22Rv1 (cell line): Measurements from ENCODE around the gene SARDH.

Source experiments
- H3K27ac ChIP-seq: fragments of 450-650 bp; 2 replicates; pipeline ENCODE4 v1.5.1; 2017
- CTCF ChIP-seq: fragments of 450-650 bp; IDR thresholded peaks from 2 replicates; pipeline ENCODE4 v1.5.1; 2017; ENCODE audit warnings: mild to moderate bottlenecking
- ZFX ChIP-seq: fragments of 450-650 bp; IDR thresholded peaks from 2 replicates; pipeline ENCODE4 v1.6.1; 2017; ENCODE audit warnings: antibody characterized with exemption, borderline replicate concordance

SARDH gene

GRCh38 chr9:133773889-133774655 lies 35.9 kb upstream of the SARDH start:
- TF ChIP-seq CTCF, result no peak
- TF ChIP-seq ZFX, result no peak

GRCh38 chr9:133772581-133772980 lies 34.4 kb upstream of the SARDH start:
- H3K27ac ChIP-seq, result no peak overlapping the region
- TF ChIP-seq ZFX, result no peak
- no peak for TF ChIP-seq CTCF

More at GRCh38 chr9:133773889-133774655, 35.9 kb upstream of the SARDH start:
- no peak overlapping the region for H3K27ac ChIP-seq

GRCh38 chr9:133771486-133772482 lies 33.6 kb upstream of the SARDH start:
- TF ChIP-seq ZFX (no peak), CTCF (no peak)
- no peak overlapping the region for H3K27ac ChIP-seq

- no peak overlapping the region for H3K27ac ChIP-seq
- TF ChIP-seq ZFX (no peak), CTCF (no peak)
Observed at GRCh38 chr9:133770076-133770777, 32.1 kb upstream of the SARDH start.

GRCh38 chr9:133769511-133770075 lies 31.4 kb upstream of the SARDH start:
- no peak overlapping the region for H3K27ac ChIP-seq
- TF ChIP-seq CTCF (no peak), ZFX (no peak)

GRCh38 chr9:133768859-133769510 lies 30.8 kb upstream of the SARDH start:
- TF ChIP-seq ZFX (no peak), CTCF (0 out of 2 replicates have a peak, but pooled peaks have one; percentile 9)
- H3K27ac ChIP-seq, result no peak overlapping the region
